PC-3 (cell line): ENCODE data around the gene CDK7.

Experiments used
- EZH2 ChIP-seq: fragments of 300-600 bp; sonication (generic); IDR thresholded peaks from one replicate; pipeline ENCODE4 v1.6.1; 2017; ENCODE audit warnings: antibody characterized with exemption, mild to moderate bottlenecking, low read length; ENCODE audit not compliant: unreplicated experiment
- EZH2phosphoT487 ChIP-seq: fragments of 300-600 bp; sonication (generic); IDR thresholded peaks from 2 replicates; pipeline ENCODE4 v1.6.1; 2018; ENCODE audit warnings: mild to moderate bottlenecking, antibody characterized with exemption, low read length, borderline replicate concordance
- TF ChIP-seq, protein P1 (sequence below): fragments of 300-600 bp; sonication (generic); conservative IDR thresholded peaks from 2 replicates; pipeline ENCODE4 v1.5.1; 2017; ENCODE audit warnings: antibody characterized with exemption, low read depth, mild to moderate bottlenecking, low read length

DNA sequence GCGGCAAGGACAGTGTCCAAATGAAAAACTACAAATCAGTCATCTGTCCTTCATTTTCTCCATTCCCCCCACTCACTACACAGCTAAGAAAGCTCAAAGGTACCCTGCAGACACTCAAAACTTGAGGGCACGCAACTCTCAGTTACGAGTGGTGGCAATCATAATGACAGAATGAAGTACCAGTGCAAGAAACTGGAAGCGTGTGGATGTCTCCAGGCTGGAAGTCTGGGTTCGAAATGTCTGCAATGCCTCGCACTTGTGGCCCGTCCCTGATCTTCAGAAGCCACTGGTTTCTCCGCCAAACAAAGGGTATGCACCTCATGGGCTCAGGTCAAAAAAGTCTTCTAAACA, 45.9 kb upstream of the CDK7 start:
- TF ChIP-seq, protein P1, sequence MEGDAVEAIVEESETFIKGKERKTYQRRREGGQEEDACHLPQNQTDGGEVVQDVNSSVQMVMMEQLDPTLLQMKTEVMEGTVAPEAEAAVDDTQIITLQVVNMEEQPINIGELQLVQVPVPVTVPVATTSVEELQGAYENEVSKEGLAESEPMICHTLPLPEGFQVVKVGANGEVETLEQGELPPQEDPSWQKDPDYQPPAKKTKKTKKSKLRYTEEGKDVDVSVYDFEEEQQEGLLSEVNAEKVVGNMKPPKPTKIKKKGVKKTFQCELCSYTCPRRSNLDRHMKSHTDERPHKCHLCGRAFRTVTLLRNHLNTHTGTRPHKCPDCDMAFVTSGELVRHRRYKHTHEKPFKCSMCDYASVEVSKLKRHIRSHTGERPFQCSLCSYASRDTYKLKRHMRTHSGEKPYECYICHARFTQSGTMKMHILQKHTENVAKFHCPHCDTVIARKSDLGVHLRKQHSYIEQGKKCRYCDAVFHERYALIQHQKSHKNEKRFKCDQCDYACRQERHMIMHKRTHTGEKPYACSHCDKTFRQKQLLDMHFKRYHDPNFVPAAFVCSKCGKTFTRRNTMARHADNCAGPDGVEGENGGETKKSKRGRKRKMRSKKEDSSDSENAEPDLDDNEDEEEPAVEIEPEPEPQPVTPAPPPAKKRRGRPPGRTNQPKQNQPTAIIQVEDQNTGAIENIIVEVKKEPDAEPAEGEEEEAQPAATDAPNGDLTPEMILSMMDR, result no peak
- TF ChIP-seq EZH2phosphoT487 (no peak), EZH2 (no peak)
